K562 (cell line): ENCODE results near the gene MED16. TPM values are rescaled to one million over a fixed set of nuclear protein-coding genes. Genes with fewer than 3 reads are reported as not detected.

Source experiments
- CREB3 ChIP-seq: fragments of 450-650 bp; conservative IDR thresholded peaks from 2 replicates; pipeline ENCODE4 v1.6.1; 2016; ENCODE audit warnings: missing genetic modification characterization, low read depth, mild to moderate bottlenecking, missing compliant biosample characterization, moderate library complexity
- GTF2B ChIP-seq: IDR thresholded peaks from 2 replicates; pipeline ENCODE4 v1.6.1; 2011; ENCODE audit not compliant: insufficient read length; ENCODE audit errors: extremely low read depth
- HINFP ChIP-seq: fragments of 450-650 bp; conservative IDR thresholded peaks from 2 replicates; pipeline ENCODE4 v1.6.1; 2016; ENCODE audit warnings: missing genetic modification characterization, low read depth, mild to moderate bottlenecking, control low read depth, missing compliant biosample characterization
- HMGXB4 ChIP-seq: sonication (generic); formaldehyde crosslinking; IDR thresholded peaks from 2 replicates; pipeline ENCODE4 v1.8.1; 2023; ENCODE audit warnings: mild to moderate bottlenecking, missing genetic modification reagents
- MLLT1 ChIP-seq, 2 experiments: fragments of 450-650 bp; IDR thresholded peaks; 2 replicates each; pipeline ENCODE4 v1.6.1; 2016
- MTA1 ChIP-seq: fragments of 450-650 bp; IDR thresholded peaks from 2 replicates; pipeline ENCODE4 v1.6.1; 2017; ENCODE audit warnings: borderline replicate concordance
- POLR2G ChIP-seq: fragments of 200-400 bp; formaldehyde crosslinking; IDR thresholded peaks from 2 replicates; pipeline ENCODE4 v1.6.1; 2017; ENCODE audit warnings: low read depth, mild to moderate bottlenecking, antibody characterized with exemption, low read length, moderate library complexity
- PRDM10 ChIP-seq: fragments of 450-650 bp; IDR thresholded peaks from 2 replicates; pipeline ENCODE4 v1.6.1; 2018; ENCODE audit not compliant: partially characterized antibody
- RBM14 ChIP-seq: fragments of 200-400 bp; formaldehyde crosslinking; IDR thresholded peaks from 2 replicates; pipeline ENCODE4 v1.6.1; 2018; ENCODE audit warnings: low read depth, mild to moderate bottlenecking, low read length, moderate library complexity, borderline replicate concordance; ENCODE audit not compliant: insufficient read depth
- SMAD4 ChIP-seq: fragments of 250-450 bp; sonication (Bioruptor Pico); conservative IDR thresholded peaks from 2 replicates; pipeline ENCODE4 v1.8.0; 2021; ENCODE audit warnings: inconsistent platforms, mild to moderate bottlenecking, moderate library complexity
- VEZF1 ChIP-seq: fragments of 200-800 bp; sonication (Bioruptor generic); IDR thresholded peaks from 2 replicates; pipeline ENCODE4 v1.6.1; 2017; ENCODE audit warnings: missing genetic modification characterization, missing compliant biosample characterization
- polyA plus RNA-seq, 8 experiments: library from polyadenylated mRNA; depleted of rRNA in 4 of 8; stranded (reverse) in 5 of 8; unstranded in 3 of 8; fragments of >200 nt; fragmentation: Nextera tagmentation in 2 of 8; fragmentation: Illumina TruSeq in 1 of 8; extraction: Ambion mirVana in 2 of 8; extraction: Trizol in 1 of 8; gene quantifications; 2 replicates each; pipeline versions ENCODE4 v1.2.1 to v1.2.3, GENCODE V29; 2011 to 2014; ENCODE audit warnings: inconsistent platforms in 1 of 8, missing spikeins in 1 of 8
- total RNA-seq, 7 experiments: library from RNA; depleted of rRNA in 6 of 7; stranded (reverse); fragments of >200 nt in 6 of 7; fragmentation: Illumina TruSeq in 2 of 7; extraction: Trizol in 2 of 7; gene quantifications; 2 replicates each; pipeline versions ENCODE4 v1.2.1 to v1.2.3, GENCODE V29; 2011 to 2021; ENCODE audit warnings: low replicate concordance in 1 of 7

MED16 gene
- total and polyA plus RNA-seq, 9 of the 15 experiments (the other 6 are each of a cell fraction or from before 2014, with no cell fraction given), result 0.89 to 59.9 (median 8.6) TPM

GRCh38 chr19:821825-822503 lies 71.0 kb downstream of the MED16 start, which contains the start of gene PLPPR3 (continued):
- TF ChIP-seq RBM14, result 0 out of 2 replicates have a peak, but pooled peaks have one; percentile 27
- TF ChIP-seq CREB3, result no peak
- no peak for TF ChIP-seq MLLT1 (IDR thresholded peaks at IDR 0.05)
- TF ChIP-seq HMGXB4 (CRISPR knock-in tag), result no peak
- TF ChIP-seq SMAD4 (CRISPR knock-in tag), result 0 out of 2 replicates have a peak, but pooled peaks have one; percentile 6
- TF ChIP-seq MTA1, result no peak
- peak; percentile 43; the same call in 1 of the 2 replicates for TF ChIP-seq POLR2G
- TF ChIP-seq VEZF1, result peak; percentile 72
- TF ChIP-seq GTF2B, result no peak
- no peak for TF ChIP-seq PRDM10
- TF ChIP-seq HINFP (tag), result no peak
